Measurements from ENCODE around the gene UBE4A. TPM values are rescaled to one million over a fixed set of nuclear protein-coding genes. Genes with fewer than 3 reads are reported as not detected.

Gene UBE4A
- total RNA-seq, 2 donors from 2014 or later: 39.6 to 42.6 TPM

DNA sequence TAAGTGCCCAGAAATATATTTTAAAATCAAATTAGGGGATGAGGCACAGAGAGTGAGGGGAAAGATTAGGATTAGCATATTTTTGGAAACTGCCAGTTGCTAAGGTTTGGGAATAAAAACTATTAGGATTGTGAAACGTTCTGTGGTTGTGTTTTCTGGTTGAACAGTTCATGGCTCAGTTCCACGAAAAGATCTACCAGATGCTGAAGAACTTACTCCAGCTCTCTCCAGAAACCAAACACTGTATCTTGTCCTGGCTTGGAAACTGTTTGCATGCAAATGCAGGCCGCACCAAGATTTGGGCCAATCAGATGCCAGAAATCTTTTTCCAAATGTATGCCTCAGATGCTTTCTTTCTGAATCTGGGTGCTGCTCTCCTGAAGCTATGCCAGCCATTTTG, 15.3 kb downstream of the UBE4A start:
- TF ChIP-seq, protein P1, sequence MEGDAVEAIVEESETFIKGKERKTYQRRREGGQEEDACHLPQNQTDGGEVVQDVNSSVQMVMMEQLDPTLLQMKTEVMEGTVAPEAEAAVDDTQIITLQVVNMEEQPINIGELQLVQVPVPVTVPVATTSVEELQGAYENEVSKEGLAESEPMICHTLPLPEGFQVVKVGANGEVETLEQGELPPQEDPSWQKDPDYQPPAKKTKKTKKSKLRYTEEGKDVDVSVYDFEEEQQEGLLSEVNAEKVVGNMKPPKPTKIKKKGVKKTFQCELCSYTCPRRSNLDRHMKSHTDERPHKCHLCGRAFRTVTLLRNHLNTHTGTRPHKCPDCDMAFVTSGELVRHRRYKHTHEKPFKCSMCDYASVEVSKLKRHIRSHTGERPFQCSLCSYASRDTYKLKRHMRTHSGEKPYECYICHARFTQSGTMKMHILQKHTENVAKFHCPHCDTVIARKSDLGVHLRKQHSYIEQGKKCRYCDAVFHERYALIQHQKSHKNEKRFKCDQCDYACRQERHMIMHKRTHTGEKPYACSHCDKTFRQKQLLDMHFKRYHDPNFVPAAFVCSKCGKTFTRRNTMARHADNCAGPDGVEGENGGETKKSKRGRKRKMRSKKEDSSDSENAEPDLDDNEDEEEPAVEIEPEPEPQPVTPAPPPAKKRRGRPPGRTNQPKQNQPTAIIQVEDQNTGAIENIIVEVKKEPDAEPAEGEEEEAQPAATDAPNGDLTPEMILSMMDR (conservative IDR thresholded peaks at IDR 0.05): no peak
- Mint-ChIP-seq H3K9me3 (no peaks in the 10 kb centered on the region), H3K4me3 (no peak overlapping the region), H3K36me3 (ENCODE audit: low read depth) (peaks cover 71% of the 10 kb centered on the region), H3K27ac (no peak overlapping the region), H3K27me3 (ENCODE audit: insufficient read depth) (no peaks in the 10 kb centered on the region), H3K4me1 (no peaks in the 10 kb centered on the region)
- Histone ChIP-seq H3K4me1 (ENCODE audit: control insufficient read depth, insufficient read depth, low read length) (peaks cover 3% of the 10 kb centered on the region), H3K9ac (ENCODE audit: extremely low read depth, low read length, poor library complexity, severe bottlenecking) (no peak overlapping the region), H3K36me3 (ENCODE audit: control insufficient read depth, insufficient read depth, low read length) (peaks cover 80% of the 10 kb centered on the region), H3K27me3 (ENCODE audit: control insufficient read depth, insufficient read depth, low read length, poor library complexity, severe bottlenecking) (no peaks in the 10 kb centered on the region), H3K4me3 (ENCODE audit: low read length) (no peak overlapping the region), H3K9me3 (ENCODE audit: control insufficient read depth, low read length) (no peaks in the 10 kb centered on the region), H3K27ac (ENCODE audit: low read depth, low read length) (no peak overlapping the region)
- WGBS, 2 experiments (ENCODE audit: insufficient coverage in 1 of 2, insufficient read length in 1 of 2): 82 to 95% methylated on average over 2 to 3 of the region's 3 CpGs
- no peak for DNase-seq

DNA sequence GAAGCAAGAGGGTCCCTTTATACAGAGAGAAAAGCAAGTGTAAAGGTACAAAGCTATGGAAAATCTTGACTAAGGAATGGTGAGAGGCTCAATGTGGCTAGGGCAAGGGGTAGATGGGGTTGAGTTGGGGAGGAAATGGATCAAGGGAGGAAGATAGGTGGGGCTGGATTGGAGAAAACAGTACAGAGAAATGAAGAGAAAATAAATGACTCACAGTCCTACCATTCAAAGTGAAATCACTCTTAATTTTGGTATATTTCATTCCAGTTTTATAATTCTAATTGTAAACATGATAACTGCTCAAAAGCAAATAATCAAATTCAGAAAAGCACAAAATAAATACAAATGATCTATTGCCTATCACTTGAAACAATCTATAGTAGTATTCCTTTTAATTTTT, 16.6 kb downstream of the UBE4A start:
- H3K27me3 ChIP-seq (ENCODE audit: control insufficient read depth, insufficient read depth, low read length, poor library complexity, severe bottlenecking): no peaks in the 10 kb centered on the region
- H3K4me1 ChIP-seq (ENCODE audit: control insufficient read depth, insufficient read depth, low read length): peaks cover 3% of the 10 kb centered on the region
- Mint-ChIP-seq H3K36me3 (ENCODE audit: low read depth) (peaks cover 65% of the 10 kb centered on the region), H3K27ac (no peak overlapping the region), H3K27me3 (ENCODE audit: insufficient read depth) (no peaks in the 10 kb centered on the region), H3K9me3 (no peaks in the 10 kb centered on the region), H3K4me1 (no peaks in the 10 kb centered on the region), H3K4me3 (no peak overlapping the region)
- H3K36me3 ChIP-seq (ENCODE audit: control insufficient read depth, insufficient read depth, low read length): peaks cover 73% of the 10 kb centered on the region
- no peak overlapping the region for H3K4me3 ChIP-seq (ENCODE audit: low read length)
- no peak overlapping the region for H3K27ac ChIP-seq (ENCODE audit: low read depth, low read length)
- TF ChIP-seq, protein P1 (conservative IDR thresholded peaks at IDR 0.05): no peak
- H3K9ac ChIP-seq (ENCODE audit: extremely low read depth, low read length, poor library complexity, severe bottlenecking): no peak overlapping the region
- no peaks in the 10 kb centered on the region for H3K9me3 ChIP-seq (ENCODE audit: control insufficient read depth, low read length)
- no peak for DNase-seq

DNA sequence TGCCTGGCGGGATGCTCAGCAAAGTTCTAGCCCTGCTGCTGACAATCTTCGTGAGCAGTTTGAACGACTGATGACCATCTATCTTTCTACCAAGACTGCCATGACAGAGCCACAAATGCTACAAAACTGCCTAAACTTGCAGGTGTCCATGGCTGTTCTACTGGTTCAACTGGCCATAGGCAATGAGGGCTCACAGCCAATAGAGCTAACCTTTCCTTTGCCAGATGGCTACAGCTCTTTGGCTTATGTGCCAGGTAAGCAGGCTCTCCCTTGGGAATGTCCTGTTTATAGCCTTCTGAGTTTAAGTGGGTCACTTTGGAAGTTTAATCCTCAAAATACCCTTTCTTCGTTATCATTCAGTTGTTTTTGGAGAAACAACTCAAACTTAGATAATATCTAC, 20.1 kb downstream of the UBE4A start:
- Histone ChIP-seq H3K36me3 (ENCODE audit: control insufficient read depth, insufficient read depth, low read length) (peaks cover 66% of the 10 kb centered on the region), H3K27me3 (ENCODE audit: control insufficient read depth, insufficient read depth, low read length, poor library complexity, severe bottlenecking) (no peaks in the 10 kb centered on the region), H3K4me1 (ENCODE audit: control insufficient read depth, insufficient read depth, low read length) (peaks cover 7% of the 10 kb centered on the region), H3K27ac (ENCODE audit: low read depth, low read length) (no peak overlapping the region), H3K9ac (ENCODE audit: extremely low read depth, low read length, poor library complexity, severe bottlenecking) (no peak overlapping the region), H3K9me3 (ENCODE audit: control insufficient read depth, low read length) (no peaks in the 10 kb centered on the region), H3K4me3 (ENCODE audit: low read length) (no peak overlapping the region)
- no peak for DNase-seq
- Mint-ChIP-seq H3K4me1 (peaks cover 7% of the 10 kb centered on the region), H3K4me3 (no peak overlapping the region), H3K9me3 (no peaks in the 10 kb centered on the region), H3K36me3 (ENCODE audit: low read depth) (peaks cover 49% of the 10 kb centered on the region), H3K27ac (peak overlapping the region; percentile 62), H3K27me3 (ENCODE audit: insufficient read depth) (no peaks in the 10 kb centered on the region)
- TF ChIP-seq, protein P1 (conservative IDR thresholded peaks at IDR 0.05): no peak
- WGBS, 2 experiments (ENCODE audit: insufficient coverage in 1 of 2, insufficient read length in 1 of 2): 88 to 100% methylated on average over 3 to 4 of the region's 4 CpGs

Data from endodermal cell (in vitro differentiated cells).